H7 (cell line): ENCODE measurements around the gene NDUFA6. TPM values are rescaled to one million over a fixed set of nuclear protein-coding genes. Genes with fewer than 3 reads are reported as not detected.
A peak's percentile ranks its signal among the peaks of the same experiment; 100 is the strongest.

Source experiments
- DNase-seq: peaks from one replicate; pipeline ENCODE4 v3.0.0; 2012
- H3K27me3 ChIP-seq: 2 replicates; pipeline ENCODE4 v1.6.0; 2011; ENCODE audit warnings: mild to moderate bottlenecking, low read length; ENCODE audit not compliant: control insufficient read depth, insufficient read depth
- H3K36me3 ChIP-seq: replicated peaks from 2 replicates; pipeline ENCODE4 v1.5.1; 2011; ENCODE audit warnings: low read length; ENCODE audit not compliant: control insufficient read depth, insufficient read depth
- H3K4me3 ChIP-seq: 2 replicates; pipeline ENCODE4 v1.5.1; 2011; ENCODE audit warnings: low read depth, mild to moderate bottlenecking, control low read depth, low read length, moderate library complexity; ENCODE audit not compliant: insufficient read depth
- total RNA-seq: library from RNA; depleted of rRNA; stranded (reverse); fragments of >200 nt; shearing (Covaris generic); gene quantifications from 2 replicates; pipeline ENCODE4 v1.2.3, GENCODE V29; 2014

The NDUFA6 gene
- total RNA-seq, 1 experiment from 2014 or later, result 65.0 TPM

- DNase-seq, result no peak
- Histone ChIP-seq H3K36me3 (peaks cover 4% of the 10 kb centered on the region), H3K27me3 (peaks cover 12% of the 10 kb centered on the region), H3K4me3 (peak overlapping the region; percentile 65)
Observed at GRCh38 chr22:42069801-42070516, 20.6 kb downstream of the NDUFA6 start.

- Histone ChIP-seq H3K4me3 (no peak overlapping the region), H3K36me3 (peaks cover 4% of the 10 kb centered on the region), H3K27me3 (peaks cover 2% of the 10 kb centered on the region)
- no peak for DNase-seq
Observed at GRCh38 chr22:42068291-42068690, 22.3 kb downstream of the NDUFA6 start.

GRCh38 chr22:42067671-42068251, 22.8 kb downstream of the NDUFA6 start:
- no peak for DNase-seq
- no peak overlapping the region for H3K4me3 ChIP-seq
- no peaks in the 10 kb centered on the region; the same call in 1 of the 2 replicates for H3K27me3 ChIP-seq
- H3K36me3 ChIP-seq, result peaks cover 4% of the 10 kb centered on the region

- no peak overlapping the region for H3K4me3 ChIP-seq
- H3K36me3 ChIP-seq, result peaks cover 4% of the 10 kb centered on the region
- H3K27me3 ChIP-seq, result no peaks in the 10 kb centered on the region; the same call in 1 of the 2 replicates
- DNase-seq, result no peak
Observed at GRCh38 chr22:42066937-42067336, 23.6 kb downstream of the NDUFA6 start.

- no peak for DNase-seq
- H3K36me3 ChIP-seq, result peaks cover 7% of the 10 kb centered on the region
- H3K27me3 ChIP-seq, result no peaks in the 10 kb centered on the region; the same call in 1 of the 2 replicates
- no peak overlapping the region for H3K4me3 ChIP-seq
Observed at GRCh38 chr22:42066126-42066761, 24.3 kb downstream of the NDUFA6 start.

- peak; percentile 68 for DNase-seq
- Histone ChIP-seq H3K27me3 (no peaks in the 10 kb centered on the region; the same call in 1 of the 2 replicates), H3K36me3 (peaks cover 8% of the 10 kb centered on the region), H3K4me3 (no peak overlapping the region)
Observed at GRCh38 chr22:42065438-42066125, 25.0 kb downstream of the NDUFA6 start.

- Histone ChIP-seq H3K36me3 (peaks cover 13% of the 10 kb centered on the region), H3K27me3 (no peaks in the 10 kb centered on the region), H3K4me3 (no peak overlapping the region)
- no peak for DNase-seq
Observed at GRCh38 chr22:42064629-42065028, 25.9 kb downstream of the NDUFA6 start.

GRCh38 chr22:42062506-42063170, 27.9 kb downstream of the NDUFA6 start:
- Histone ChIP-seq H3K36me3 (peaks cover 11% of the 10 kb centered on the region), H3K4me3 (no peak overlapping the region), H3K27me3 (no peaks in the 10 kb centered on the region)
- no peak for DNase-seq

GRCh38 chr22:42061041-42061440, 29.5 kb downstream of the NDUFA6 start:
- Histone ChIP-seq H3K27me3 (no peaks in the 10 kb centered on the region), H3K4me3 (no peak overlapping the region), H3K36me3 (peaks cover 9% of the 10 kb centered on the region)
- DNase-seq, result no peak

GRCh38 chr22:42060489-42060888, 30.1 kb downstream of the NDUFA6 start:
- peaks cover 9% of the 10 kb centered on the region for H3K36me3 ChIP-seq
- H3K4me3 ChIP-seq, result no peak overlapping the region
- DNase-seq, result no peak
- H3K27me3 ChIP-seq, result no peaks in the 10 kb centered on the region

GRCh38 chr22:42056757-42057511, 33.6 kb downstream of the NDUFA6 start:
- no peak for DNase-seq
- H3K36me3 ChIP-seq, result peaks cover 9% of the 10 kb centered on the region
- H3K27me3 ChIP-seq, result no peaks in the 10 kb centered on the region
- H3K4me3 ChIP-seq, result no peak overlapping the region

GRCh38 chr22:42052765-42053164, 37.8 kb downstream of the NDUFA6 start:
- Histone ChIP-seq H3K4me3 (no peak overlapping the region), H3K27me3 (no peaks in the 10 kb centered on the region), H3K36me3 (no peaks in the 10 kb centered on the region)
- no peak for DNase-seq

- no peak overlapping the region for H3K4me3 ChIP-seq
- H3K36me3 ChIP-seq, result no peaks in the 10 kb centered on the region
- no peak for DNase-seq
- no peaks in the 10 kb centered on the region for H3K27me3 ChIP-seq
Observed at GRCh38 chr22:42050641-42051180, 39.9 kb downstream of the NDUFA6 start.
